ENCODE data around the gene ORMDL1.

ORMDL1 gene, protein sequence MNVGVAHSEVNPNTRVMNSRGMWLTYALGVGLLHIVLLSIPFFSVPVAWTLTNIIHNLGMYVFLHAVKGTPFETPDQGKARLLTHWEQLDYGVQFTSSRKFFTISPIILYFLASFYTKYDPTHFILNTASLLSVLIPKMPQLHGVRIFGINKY

GRCh38 chr2:189783927-189784867 is at the start of gene ORMDL1, which contains the start of gene PMS1:
TSS of gene ORMDL1 (minus strand) at chr2:189784339. CDS start at chr2:189782595, 1,744 bp downstream.
TSS of gene PMS1 (plus strand) at chr2:189784450. CDS start at chr2:189791810, 7,360 bp downstream.
- peak; percentile 91 for DNase-seq

GRCh38 chr2:189830510-189830909 is 46.4 kb upstream of the ORMDL1 start:
- no peak for DNase-seq

DNA sequence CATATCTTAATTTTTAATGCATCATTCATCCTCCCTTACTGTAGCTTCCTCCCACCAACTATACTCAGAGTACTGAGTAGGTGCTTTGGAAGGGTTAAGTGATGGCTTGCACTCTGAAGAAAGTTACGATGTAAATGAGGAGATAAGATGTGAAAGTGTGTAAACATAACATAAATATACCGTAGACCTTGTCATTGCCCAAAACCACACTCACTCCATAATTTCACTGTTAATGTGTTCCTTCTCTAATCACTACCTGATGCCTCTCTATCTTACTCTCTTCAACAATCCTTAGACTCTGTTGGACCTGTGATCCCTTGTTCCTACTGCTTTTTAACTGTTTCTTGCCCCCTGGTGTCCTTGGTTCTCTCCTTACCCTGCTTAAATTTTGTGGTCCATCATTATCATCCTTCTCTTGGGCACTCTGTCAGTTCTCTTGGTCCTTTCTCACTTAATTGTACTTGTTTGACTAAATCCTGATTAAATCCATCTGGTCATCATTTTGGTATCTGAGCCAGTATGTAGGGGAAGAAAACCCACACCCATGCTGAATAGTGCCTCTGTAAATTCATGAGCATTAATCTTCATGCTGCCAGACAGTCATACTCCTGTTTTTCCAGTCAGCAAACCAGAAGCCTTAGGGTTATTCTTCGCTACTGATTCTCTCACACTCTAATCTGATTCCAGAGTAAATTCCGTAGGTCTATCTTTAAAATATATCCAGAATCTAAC is 45.1 kb upstream of the ORMDL1 start:
- DNase-seq = no peak

DNA sequence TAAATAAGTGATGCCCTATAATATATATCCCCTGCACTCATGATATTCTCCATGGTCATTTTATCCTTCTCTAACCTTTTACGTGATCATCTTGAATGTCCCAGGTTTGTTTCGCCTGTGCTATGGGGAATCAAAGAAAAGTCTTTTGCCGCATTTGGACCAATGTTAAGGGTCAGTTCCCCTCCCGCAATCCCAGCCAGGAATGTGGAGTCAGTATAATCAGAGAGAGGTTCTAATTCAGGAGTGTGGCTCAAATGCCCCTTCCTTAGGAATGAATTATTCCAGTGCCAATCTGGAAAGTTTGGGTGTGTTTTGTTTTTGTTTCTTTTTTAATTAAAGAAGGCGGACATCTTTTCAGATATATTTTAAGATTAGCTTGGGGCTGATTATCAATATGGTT is 41.9 kb upstream of the ORMDL1 start:
- no peak for DNase-seq

DNA sequence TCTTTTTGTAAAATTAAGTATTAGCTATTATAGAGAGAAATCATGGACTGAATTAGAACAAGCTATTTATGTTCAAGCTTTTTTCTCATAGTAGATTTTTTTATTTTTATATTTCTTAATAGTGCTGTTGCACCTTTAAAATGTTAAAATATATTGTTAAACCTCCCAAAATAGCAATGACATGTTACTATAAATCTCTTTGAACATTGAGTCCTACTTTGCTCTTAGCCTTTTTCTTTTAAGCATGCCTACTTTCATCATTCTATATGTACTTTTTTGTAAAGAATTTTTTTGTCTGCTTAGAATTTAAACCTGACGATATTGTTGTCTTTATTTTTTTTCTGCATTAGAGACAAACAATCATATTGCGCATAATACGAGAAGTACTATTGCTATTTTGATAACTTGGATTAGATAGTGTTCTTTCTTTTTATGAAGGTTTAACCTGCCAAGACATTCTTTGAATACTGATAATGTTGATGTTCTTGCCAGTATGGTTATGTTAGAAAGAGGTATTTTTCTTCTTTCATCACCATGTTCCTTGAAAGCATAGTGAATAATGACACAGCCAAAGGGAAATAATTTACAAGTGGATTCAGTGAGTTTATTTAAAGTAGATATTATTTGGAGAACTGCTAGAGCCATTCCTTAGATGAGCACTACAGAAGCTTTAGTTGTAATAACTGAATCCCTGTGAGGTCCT is 40.7 kb upstream of the ORMDL1 start:
- DNase-seq = no peak

DNA sequence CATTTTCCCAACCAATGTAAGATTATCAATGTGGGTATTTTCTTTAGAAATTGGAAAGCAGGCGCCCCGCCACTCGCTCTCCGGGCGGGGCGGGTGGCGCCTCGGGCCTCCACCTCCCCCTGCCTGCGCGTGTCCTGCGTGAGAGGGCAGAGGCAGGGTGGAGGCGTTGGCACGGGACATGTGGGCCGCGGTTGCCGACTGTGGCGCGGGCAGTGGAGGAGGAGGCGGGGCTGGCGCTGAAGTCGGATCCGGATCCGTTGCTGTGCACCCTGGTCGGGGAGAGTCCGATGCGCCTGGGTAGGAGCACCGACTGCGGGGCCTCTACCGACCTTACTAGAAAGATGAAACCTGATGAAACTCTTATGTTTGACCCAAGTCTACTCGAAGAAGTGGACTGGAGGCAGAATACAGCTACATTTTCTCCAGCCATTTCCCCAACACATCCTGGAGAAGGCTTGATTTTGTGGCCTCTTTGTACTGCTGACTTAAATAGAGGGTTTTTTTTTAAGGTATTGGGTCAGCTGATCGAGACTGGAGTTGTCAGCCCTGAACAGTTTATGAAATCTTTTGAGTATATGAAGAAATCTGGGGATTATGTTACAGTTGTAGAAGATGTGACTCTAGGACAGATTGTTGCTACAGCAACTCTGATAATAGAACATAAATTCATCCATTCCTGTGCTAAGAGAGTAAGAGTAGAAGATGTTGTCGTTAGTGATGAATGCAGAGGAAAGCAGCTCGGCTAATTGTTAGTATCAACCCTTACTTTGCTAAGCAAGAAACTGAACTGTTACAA is 38.0 kb upstream of the ORMDL1 start:
- peak; percentile 68 for DNase-seq

- DNase-seq = no peak
Measured at GRCh38 chr2:189819297-189819704, 35.2 kb upstream of the ORMDL1 start.

DNA sequence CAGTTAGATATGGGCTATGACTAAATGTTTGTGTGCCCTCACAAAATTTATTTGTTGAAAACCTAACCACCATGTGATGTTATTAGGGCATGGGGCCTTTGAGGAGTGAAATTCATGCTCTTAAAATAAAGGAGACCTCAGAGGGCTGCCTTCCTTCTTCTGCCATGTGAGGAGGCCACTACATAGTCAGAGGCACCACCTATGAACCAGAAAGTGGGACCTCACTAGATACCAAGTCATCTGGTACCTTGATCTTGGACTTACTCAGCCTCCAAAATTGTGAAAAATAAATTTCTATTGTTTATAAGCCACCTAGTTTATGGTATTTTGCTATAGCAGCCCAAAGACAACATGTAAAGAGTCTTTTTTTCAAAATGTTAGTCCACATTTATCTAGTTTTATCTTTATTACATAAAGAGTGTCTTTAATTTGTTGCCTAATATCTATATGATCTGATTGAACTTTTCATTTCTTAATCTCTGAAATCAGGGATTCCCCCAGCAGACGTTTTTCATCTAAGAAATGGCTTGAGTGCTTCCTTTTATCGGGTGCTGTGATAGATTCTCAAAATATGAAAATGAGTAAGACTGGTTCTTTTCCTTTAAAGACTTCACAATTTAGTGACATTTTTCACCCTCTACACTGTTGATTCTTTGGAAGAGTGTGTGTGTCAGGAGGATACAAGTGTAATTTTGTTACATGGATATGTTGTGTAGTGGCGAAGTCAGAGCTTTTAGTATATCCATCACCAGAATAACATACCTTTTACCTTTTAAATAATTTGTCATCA is 34.3 kb upstream of the ORMDL1 start:
- no peak for DNase-seq

GRCh38 chr2:189803431-189803830 is 19.3 kb upstream of the ORMDL1 start:
- DNase-seq = no peak

GRCh38 chr2:189802396-189802912 is 18.3 kb upstream of the ORMDL1 start:
- DNase-seq = no peak

DNA sequence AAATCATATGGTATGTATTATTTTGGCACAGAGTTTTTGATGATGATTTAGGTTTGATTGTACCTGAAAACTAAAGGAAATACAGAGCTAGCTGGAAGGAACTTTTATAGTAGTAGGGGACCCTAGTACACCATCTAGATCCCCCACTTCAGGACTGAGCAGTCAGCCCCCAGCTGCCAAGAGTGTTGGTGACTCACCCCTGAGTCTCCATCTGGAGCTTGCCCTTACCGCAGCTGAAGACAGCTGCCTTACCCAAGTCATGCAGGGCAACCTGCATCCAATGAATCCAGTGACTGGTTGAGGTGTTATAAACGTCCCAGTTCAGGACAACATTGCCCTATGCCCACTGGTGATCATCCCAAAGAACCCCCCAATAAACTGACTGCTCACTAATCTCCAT is 15.4 kb upstream of the ORMDL1 start:
- DNase-seq = peak; percentile 7

DNA sequence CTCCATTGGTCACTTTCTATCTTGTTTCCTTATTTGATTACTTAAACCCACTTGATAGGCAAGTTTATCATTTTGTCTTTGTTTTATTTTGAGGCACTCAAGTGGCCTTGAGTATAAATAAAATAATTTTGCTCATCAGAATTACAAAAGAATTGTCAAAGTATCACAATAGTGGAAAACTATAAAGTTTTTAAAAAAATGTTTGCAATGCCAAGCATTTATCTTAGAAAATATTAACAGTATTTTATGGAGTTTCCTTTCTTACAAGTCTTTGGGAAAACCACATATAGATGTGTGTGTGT is 14.8 kb upstream of the ORMDL1 start:
- no peak for DNase-seq

- peak; percentile 72 for DNase-seq
Measured at GRCh38 chr2:189798312-189799029, 14.3 kb upstream of the ORMDL1 start.

DNA sequence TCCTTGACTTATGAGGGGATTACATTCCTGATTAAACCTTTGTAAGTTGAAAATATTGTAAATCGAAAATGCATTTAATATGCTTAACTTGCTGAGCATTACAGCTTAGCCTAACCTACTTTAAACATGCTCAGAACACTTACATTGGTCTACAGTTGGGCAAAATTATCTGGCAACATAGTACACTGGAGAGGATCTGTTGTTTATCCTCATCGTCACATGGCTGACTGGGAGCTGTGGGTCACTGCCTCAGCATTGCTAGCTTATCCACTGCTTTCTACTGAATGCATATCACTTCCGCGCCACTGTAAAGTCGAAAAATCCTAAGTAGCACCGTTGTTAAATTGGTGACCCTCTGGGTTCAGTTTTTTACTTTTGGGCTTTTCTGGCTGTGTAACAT is 13.8 kb upstream of the ORMDL1 start:
- DNase-seq = no peak

DNA sequence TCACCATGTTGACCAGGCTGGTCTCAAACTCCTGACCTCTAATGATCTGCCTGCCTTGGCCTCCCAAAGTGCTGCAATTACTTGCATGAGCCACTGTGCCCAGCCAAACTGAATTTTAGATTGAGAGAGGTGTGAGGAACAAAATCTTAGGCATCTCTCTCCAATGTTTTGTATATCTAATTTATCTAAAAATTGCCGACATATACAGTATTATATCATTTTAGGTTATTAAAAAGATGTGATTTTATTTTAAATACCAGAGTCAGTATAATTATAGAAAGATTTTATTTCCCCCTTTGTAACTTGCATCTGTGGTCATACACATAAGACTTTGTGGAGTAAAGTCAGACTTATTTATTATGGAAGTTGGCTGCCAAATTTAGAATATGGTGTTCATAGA is 10.2 kb upstream of the ORMDL1 start:
- no peak for DNase-seq

DNA sequence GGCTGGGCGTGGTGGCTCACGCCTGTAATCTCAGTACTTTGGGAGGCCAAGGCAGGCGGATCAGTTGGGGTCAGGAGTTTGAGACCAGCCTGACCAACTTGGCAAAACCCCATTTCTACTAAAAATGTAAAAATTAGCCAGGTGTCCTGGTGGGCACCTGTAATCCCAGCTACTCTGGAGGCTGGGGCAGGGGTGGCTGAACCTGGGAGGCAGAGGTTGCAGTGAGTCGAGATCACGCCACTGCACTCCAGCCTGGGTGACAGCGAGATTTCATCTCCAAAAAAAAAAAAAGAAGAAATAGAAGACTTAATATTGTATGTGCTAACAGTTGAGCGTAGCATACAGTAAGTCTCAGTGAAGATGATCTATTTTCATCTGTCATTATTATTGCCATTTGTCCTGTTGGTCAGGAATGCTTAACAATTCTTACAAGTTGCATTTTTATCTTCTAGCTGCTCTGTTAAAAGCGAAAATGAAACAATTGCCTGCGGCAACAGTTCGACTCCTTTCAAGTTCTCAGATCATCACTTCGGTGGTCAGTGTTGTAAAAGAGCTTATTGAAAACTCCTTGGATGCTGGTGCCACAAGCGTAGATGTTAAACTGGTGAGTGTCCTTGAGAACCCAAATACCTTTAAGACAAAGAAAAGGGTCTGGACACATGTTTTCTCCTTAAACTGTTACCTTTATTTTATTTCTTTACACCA is 7.4 kb upstream of the ORMDL1 start:
- no peak for DNase-seq

DNA sequence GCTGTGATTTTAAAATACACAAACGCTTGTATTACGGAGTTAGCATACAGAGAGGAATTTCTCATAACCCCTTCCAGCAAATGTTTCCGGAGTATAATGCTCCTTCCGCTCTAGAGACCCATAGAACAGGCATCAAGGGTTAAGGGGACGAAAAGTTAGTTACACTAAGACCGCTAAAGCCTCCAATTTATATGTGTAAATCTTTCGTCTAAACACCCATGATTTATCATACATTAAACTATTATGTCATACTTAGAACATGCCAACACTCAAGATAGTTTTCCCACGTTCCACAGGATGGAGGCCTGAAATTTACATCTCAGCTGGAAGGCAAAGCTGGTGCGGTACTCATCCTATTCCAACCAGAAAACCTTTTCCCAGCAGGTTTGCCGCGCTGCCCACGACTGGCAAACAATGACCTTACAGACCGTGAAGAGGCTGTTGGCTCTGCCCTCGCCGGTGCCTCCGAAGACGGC is 650 bp downstream of the ORMDL1 start:
- peak; percentile 39 for DNase-seq

DNA sequence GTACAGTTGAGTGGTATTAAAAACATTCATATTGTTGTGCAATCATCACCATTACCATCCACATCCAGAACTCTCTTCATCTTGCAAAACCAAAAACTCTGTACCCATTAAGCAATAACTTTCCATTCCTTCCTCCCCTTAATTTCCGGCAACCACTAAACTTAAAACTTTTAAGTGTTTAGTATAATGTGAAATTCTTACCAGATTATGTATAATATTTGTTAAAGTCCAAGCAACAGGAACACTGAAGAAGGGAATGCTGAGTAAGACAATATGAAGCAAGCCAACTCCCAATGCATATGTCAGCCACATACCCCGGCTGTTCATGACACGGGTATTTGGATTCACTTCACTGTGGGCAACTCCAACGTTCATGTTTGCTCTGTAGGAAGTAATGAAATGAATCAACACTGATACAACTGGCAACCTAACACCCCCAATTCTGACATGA is 1.9 kb downstream of the ORMDL1 start:
- DNase-seq = peak; percentile 89

- DNase-seq = no peak
Measured at GRCh38 chr2:189772212-189772611, 11.9 kb downstream of the ORMDL1 start.
